Astrocyte of the spinal cord (primary cell): ENCODE data around the gene TPD52L1.

Experiments
- DNase-seq: peaks from one replicate; pipeline ENCODE4 v3.0.0; 2011; ENCODE audit warnings: low read depth, low spot score
- H3K4me3 ChIP-seq: 2 replicates; pipeline ENCODE4 v1.5.1; 2011; ENCODE audit warnings: low read depth, mild to moderate bottlenecking, low read length, moderate library complexity
- CTCF ChIP-seq: IDR thresholded peaks from 2 replicates; pipeline ENCODE4 v1.5.1; 2012; ENCODE audit warnings: low read depth, mild to moderate bottlenecking, low read length, inconsistent platforms
- in situ Hi-C: cut with HindIII; loops from 2 replicates; pipeline ENCODE4 v1.10.0; 2017; ENCODE audit warnings: low sequenced_read_pairs

The TPD52L1 gene

GRCh38 chr6:125216015-125216414, 62.4 kb downstream of the TPD52L1 start:
- in situ Hi-C loops = no loop called here
- DNase-seq = no peak
- no peak for TF ChIP-seq CTCF
- H3K4me3 ChIP-seq = no peak overlapping the region

- DNase-seq = no peak
- no peak for TF ChIP-seq CTCF
- H3K4me3 ChIP-seq = no peak overlapping the region
- in situ Hi-C loops = no loop called here
Observed at GRCh38 chr6:125217369-125217768, 63.8 kb downstream of the TPD52L1 start.

- H3K4me3 ChIP-seq = no peak overlapping the region
- no peak for TF ChIP-seq CTCF
Observed at GRCh38 chr6:125217992-125218391, 64.4 kb downstream of the TPD52L1 start.

GRCh38 chr6:125219361-125219895, 65.9 kb downstream of the TPD52L1 start:
- H3K4me3 ChIP-seq = no peak overlapping the region
- in situ Hi-C loops = no loop called here
- no peak for TF ChIP-seq CTCF
- DNase-seq = no peak

More at GRCh38 chr6:125217992-125218391, 64.4 kb downstream of the TPD52L1 start:
- in situ Hi-C loops = no loop called here
- DNase-seq = no peak

- TF ChIP-seq CTCF = no peak
- DNase-seq = no peak
- in situ Hi-C loops = no loop called here
- no peak overlapping the region for H3K4me3 ChIP-seq
Observed at GRCh38 chr6:125220712-125221111, 67.1 kb downstream of the TPD52L1 start.

- TF ChIP-seq CTCF = no peak
Observed at GRCh38 chr6:125222531-125223455, 69.2 kb downstream of the TPD52L1 start.

More at GRCh38 chr6:125222531-125223455, 69.2 kb downstream of the TPD52L1 start:
- no peak for DNase-seq
- no peak overlapping the region for H3K4me3 ChIP-seq
- in situ Hi-C loops = no loop called here
